GM12875 (cell line): ENCODE measurements around the gene LCN10.

Experiments used
- H3K4me3 ChIP-seq: one replicate; pipeline ENCODE4 v1.5.1; 2011; ENCODE audit warnings: low read depth, low read length, control low read depth
- CTCF ChIP-seq: IDR thresholded peaks from 2 replicates; pipeline ENCODE4 v1.5.1; 2011; ENCODE audit warnings: low read depth, mild to moderate bottlenecking, control low read depth, inconsistent platforms, low read length, moderate library complexity, borderline replicate concordance; ENCODE audit not compliant: insufficient read depth

The LCN10 gene

DNA sequence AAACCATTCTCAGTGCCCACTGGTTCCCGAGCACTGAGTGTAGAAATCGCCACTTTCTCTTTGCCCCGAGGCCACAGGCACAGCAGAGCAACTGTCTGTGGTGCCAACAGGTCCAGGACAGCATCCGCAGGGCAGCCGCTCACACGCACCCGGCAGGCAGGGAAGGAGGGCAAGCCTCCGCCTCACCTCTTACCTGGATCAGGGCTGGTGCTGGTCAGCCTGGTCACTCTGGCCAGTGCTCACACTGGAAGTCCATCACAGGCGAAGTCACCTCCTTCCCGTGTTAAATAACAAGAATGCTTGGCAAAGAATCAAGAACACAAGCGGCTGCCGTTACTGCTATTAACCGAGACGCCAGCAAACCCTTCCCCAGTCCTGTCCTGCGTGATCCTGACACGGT is 16.6 kb downstream of the LCN10 start:
- H3K4me3 ChIP-seq = peak overlapping the region; percentile 99
- no peak for TF ChIP-seq CTCF

GRCh38 chr9:136725612-136726011 is 17.1 kb downstream of the LCN10 start:
- H3K4me3 ChIP-seq = no peak overlapping the region
- no peak for TF ChIP-seq CTCF

DNA sequence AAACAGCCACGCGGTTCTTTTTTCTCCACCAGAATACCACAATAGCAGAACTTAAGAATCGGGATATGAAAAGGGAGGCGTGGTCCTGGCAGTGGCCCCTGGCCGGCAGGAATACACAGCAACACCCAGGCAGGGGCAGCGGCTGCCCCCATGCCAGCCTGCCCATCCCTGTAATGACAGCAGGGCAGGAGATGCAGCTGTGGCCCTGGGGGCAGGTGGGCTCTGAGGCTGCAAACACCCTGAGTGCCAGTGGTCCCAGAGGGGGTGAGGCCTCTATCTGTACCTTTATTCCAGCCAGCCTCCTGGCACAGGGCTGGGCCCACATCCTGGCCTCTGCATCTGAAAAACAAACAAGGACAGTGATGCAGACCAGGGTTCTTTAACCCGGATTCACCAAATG is 18.0 kb downstream of the LCN10 start:
- no peak for TF ChIP-seq CTCF
- no peak overlapping the region for H3K4me3 ChIP-seq

GRCh38 chr9:136723989-136724388 is 18.8 kb downstream of the LCN10 start:
- H3K4me3 ChIP-seq = no peak overlapping the region
- no peak for TF ChIP-seq CTCF

- H3K4me3 ChIP-seq = no peak overlapping the region
- TF ChIP-seq CTCF = no peak
Measured at GRCh38 chr9:136723362-136723976, 19.3 kb downstream of the LCN10 start.

GRCh38 chr9:136722969-136723356 is 19.8 kb downstream of the LCN10 start:
- no peak overlapping the region for H3K4me3 ChIP-seq
- TF ChIP-seq CTCF = no peak

DNA sequence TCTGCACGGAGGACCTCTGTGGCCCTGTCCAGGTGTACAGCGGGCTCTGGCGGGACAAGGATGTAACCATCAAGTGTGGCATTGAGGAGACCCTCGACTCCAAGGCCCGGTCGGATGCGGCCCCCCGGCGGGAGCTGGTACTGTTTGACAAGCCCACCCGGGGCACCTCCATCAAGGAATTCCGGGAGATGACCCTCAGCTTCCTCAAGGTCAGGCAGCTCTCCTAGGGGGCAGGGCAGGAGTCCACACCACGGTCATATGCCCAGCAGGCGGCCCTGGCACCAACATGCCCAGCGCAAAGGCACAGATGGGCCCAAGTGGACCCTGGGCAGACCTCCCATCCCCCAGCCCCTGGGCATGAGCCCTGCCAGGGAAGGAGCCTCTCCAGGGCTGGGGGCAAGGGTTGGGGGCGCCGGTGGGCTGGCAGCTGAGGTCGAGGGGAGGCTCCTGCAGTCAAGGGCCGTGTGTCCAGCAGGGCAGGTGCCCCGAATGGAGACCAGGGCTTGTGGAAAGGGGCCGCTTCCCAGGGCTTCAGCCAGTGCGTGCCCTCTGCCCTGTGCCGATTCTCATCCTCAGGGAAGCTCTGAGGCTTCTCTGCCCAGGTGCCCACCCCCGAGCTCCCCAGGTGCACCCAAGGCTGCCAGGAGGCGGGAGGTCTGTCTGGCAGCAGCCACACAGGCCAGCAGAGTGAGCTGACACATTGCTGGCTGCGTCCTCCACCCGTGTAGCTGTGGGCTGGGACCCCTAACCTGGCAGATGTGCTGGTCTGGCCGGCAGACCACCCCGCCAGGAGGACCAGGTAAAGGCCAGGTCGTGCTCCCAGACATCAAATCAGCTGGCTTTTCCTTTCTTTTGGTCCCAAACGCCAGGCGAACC is 20.4 kb downstream of the LCN10 start:
- TF ChIP-seq CTCF = no peak
- H3K4me3 ChIP-seq = no peak overlapping the region
